Erythroblast (primary cell): ENCODE data around the gene AMBP.

ENCODE experiments used
- GATA1 ChIP-seq: IDR thresholded peaks from 2 replicates; pipeline ENCODE4 v1.6.1; 2011; ENCODE audit warnings: low read depth, mild to moderate bottlenecking, control low read depth, low read length, moderate library complexity
- POLR2A ChIP-seq: IDR thresholded peaks from 2 replicates; pipeline ENCODE4 v1.6.1; 2011; ENCODE audit warnings: mild to moderate bottlenecking, low read length

DNA sequence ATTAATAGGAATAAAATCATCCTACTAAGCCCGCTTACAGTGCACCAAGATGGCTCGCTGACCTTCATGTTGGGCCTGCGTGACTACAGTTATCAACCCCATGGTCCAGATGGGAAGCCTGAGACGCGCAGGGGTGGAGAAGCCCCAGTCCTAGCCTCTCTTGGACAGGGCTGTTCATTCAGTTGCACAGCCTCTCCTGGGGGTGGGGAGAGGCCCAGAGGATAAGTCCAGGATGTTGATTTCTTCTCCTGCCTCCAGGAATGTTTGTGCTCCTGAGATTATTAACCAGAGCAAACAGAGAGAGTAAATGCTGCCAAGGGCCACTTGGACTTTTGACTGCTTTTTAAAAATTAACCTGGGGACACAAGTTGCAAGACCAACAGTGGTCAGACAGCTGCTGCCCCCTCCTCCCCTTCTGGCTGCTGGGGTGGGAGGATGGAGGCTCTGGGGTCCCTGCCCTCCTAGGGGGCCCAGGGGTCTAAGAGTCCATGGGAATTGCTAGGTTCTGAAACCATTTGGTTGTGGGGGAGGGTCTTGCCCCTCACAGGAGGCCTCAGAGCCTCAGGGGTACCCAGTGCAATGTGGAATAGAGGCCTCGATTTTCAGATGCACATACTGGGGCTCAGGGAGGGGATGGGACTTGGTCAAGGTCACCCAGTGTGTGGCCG is 2.8 kb upstream of the AMBP start:
- TF ChIP-seq POLR2A (no peak), GATA1 (no peak)
